T-cell (primary cell): ENCODE measurements around the gene WDR76. TPM values are rescaled to one million over a fixed set of nuclear protein-coding genes. Genes with fewer than 3 reads are reported as not detected.

ENCODE experiments used
- ATAC-seq, 4 experiments: fragments of 200-7000 bp in 3 of 4; fragments of 150-1000 bp in 1 of 4; cut with Tn5 transposase; replicated peaks in 1 of 4; 1 replicate in 3 of 4; 2 replicates in 1 of 4; pipeline ENCODE4 v1.10.0; 2021; ENCODE audit warnings: moderate library complexity in 3 of 4, mild to moderate bottlenecking in 2 of 4, moderate number of reproducible peaks in 1 of 4
- CTCF ChIA-PET, 2 donors: fragments of 300-600 bp; sonication (Branson Sonifier 250); formaldehyde crosslinking; loops; one replicate each; lab custom pipeline; 2022; ENCODE audit warnings: antibody characterized with exemption in 2 of 2; lab: Charles Lee
- POLR2A ChIA-PET, 2 donors: fragments of 300-600 bp; sonication (Branson Sonifier 250); formaldehyde crosslinking; loops; one replicate each; lab custom pipeline; 2022; ENCODE audit warnings: antibody characterized with exemption in 2 of 2; lab: Charles Lee
- DNase-seq, 35 experiments: peaks; one replicate each; pipeline versions ENCODE4 v3.0.0 to v3.0.0-alpha.2; 2013 to 2023
- H3K27ac ChIP-seq: one replicate; pipeline ENCODE4 v1.5.1; 2013; ENCODE audit warnings: low read length
- H3K27me3 ChIP-seq, 2 experiments: replicated peaks in 1 of 2; 1 replicate in 1 of 2; 2 replicates in 1 of 2; pipeline versions ENCODE4 v1.6.1 to v1.7.0; 2013; ENCODE audit warnings: low read length in 1 of 2, mixed read lengths in 1 of 2; ENCODE audit not compliant: control insufficient read depth in 2 of 2, insufficient read depth in 2 of 2; ENCODE audit errors: extremely low read depth in 1 of 2
- H3K36me3 ChIP-seq, 2 donors: 1 replicate in 1 of 2; 2 replicates in 1 of 2; pipeline versions ENCODE4 v1.6.1 to v1.7.0; 2013; ENCODE audit warnings: low read length in 1 of 2; ENCODE audit not compliant: control insufficient read depth in 2 of 2, insufficient read depth in 1 of 2; ENCODE audit errors: extremely low read depth in 1 of 2
- H3K4me1 ChIP-seq, 2 experiments: 1 replicate in 1 of 2; 2 replicates in 1 of 2; pipeline versions ENCODE4 v1.6.1 to v1.7.0; 2013; ENCODE audit warnings: low read length in 2 of 2, mixed read lengths in 1 of 2; ENCODE audit not compliant: insufficient read depth in 2 of 2, control insufficient read depth in 1 of 2; ENCODE audit errors: extremely low read depth in 1 of 2
- H3K4me3 ChIP-seq, 2 donors: 1 replicate in 1 of 2; 2 replicates in 1 of 2; pipeline versions ENCODE4 v1.5.1 to v1.7.0; 2013; ENCODE audit warnings: mild to moderate bottlenecking in 2 of 2, low read length in 1 of 2, moderate library complexity in 1 of 2; ENCODE audit not compliant: control insufficient read depth in 1 of 2; ENCODE audit errors: extremely low read depth in 1 of 2
- H3K9me3 ChIP-seq: 2 replicates; pipeline ENCODE4 v1.7.0; 2013
- H3K27ac Mint-ChIP-seq, 2 donors: one replicate each; pipeline ENCODE4 v1.8.0; 2020 to 2021; ENCODE audit warnings: mild to moderate bottlenecking in 2 of 2, mixed read lengths in 2 of 2
- H3K27me3 Mint-ChIP-seq, 2 donors: one replicate each; pipeline ENCODE4 v1.8.0; 2021 to 2022; ENCODE audit warnings: mixed read lengths in 2 of 2
- H3K36me3 Mint-ChIP-seq: one replicate; pipeline ENCODE4 v1.8.0; 2021; ENCODE audit warnings: mixed read lengths
- H3K4me1 Mint-ChIP-seq, 3 donors: one replicate each; pipeline ENCODE4 v1.8.0; 2020 to 2022; ENCODE audit warnings: mixed read lengths in 3 of 3, mild to moderate bottlenecking in 1 of 3
- H3K4me3 Mint-ChIP-seq, 3 donors: one replicate each; pipeline ENCODE4 v1.8.0; 2020 to 2022; ENCODE audit warnings: mild to moderate bottlenecking in 3 of 3, mixed read lengths in 3 of 3, moderate library complexity in 3 of 3
- H3K9me3 Mint-ChIP-seq, 3 donors: one replicate each; pipeline ENCODE4 v1.8.0; 2020 to 2022; ENCODE audit warnings: mixed read lengths in 3 of 3
- WGBS: methylation state at CpG from one replicate; pipeline ENCODE4 v1.1.5; 2013; ENCODE audit warnings: missing lambda C conversion rate; ENCODE audit not compliant: insufficient coverage; 5-methylcytosine and 5-hydroxymethylcytosine counted together
- total RNA-seq, 35 experiments: library from RNA in 6 of 35; stranded (reverse) in 6 of 35; fragments of 120-200 nt in 1 of 35; gene quantifications; one replicate each; pipeline versions ENCODE4 v1.2.1 to v1.2.4 and lab custom pipeline; 2013 to 2026

Gene WDR76
- total RNA-seq, 5 donors from 2014 or later (not counting 1 experiment from before 2014, with no cell fraction given): 10.5 to 12.4 (median 11.6) TPM

- WGBS: 100% methylated on average over 2 of the region's 3 CpGs
- Mint-ChIP-seq H3K27ac (no peak overlapping the region), H3K4me1 (no peaks in the 10 kb centered on the region), H3K27me3 (no peaks in the 10 kb centered on the region), H3K4me3 (no peak overlapping the region), H3K9me3 (no peaks in the 10 kb centered on the region), H3K36me3 (peaks cover 22% of the 10 kb centered on the region)
- ChIA-PET CTCF (interaction anchor here in 1 of 2 donors (0.6 kb wide), 1 partner anchor 21 kb away, joined by 7 read pairs; no protein-coding TSS in a partner anchor), POLR2A (no interaction called here)
- DNase-seq (no peak), ATAC-seq (no peak)
- no peaks in the 10 kb centered on the region for H3K4me1 ChIP-seq
- H3K36me3 ChIP-seq: peaks cover 0 to 2% of the 10 kb centered on the region in 2 donors
- H3K9me3 ChIP-seq: no peaks in the 10 kb centered on the region
- H3K27ac ChIP-seq: no peak overlapping the region
- no peak overlapping the region for H3K4me3 ChIP-seq
- H3K27me3 ChIP-seq: no peaks in the 10 kb centered on the region
Measured at GRCh38 chr15:43876872-43877271, 50.1 kb downstream of the WDR76 start.

GRCh38 chr15:43877371-43877770, 50.6 kb downstream of the WDR76 start:
- Mint-ChIP-seq H3K4me1 (no peaks in the 10 kb centered on the region), H3K4me3 (no peak overlapping the region), H3K27ac (no peak overlapping the region), H3K9me3 (no peaks in the 10 kb centered on the region), H3K36me3 (peaks cover 18% of the 10 kb centered on the region), H3K27me3 (no peaks in the 10 kb centered on the region)
- ATAC-seq: no peak
- no peak overlapping the region for H3K4me3 ChIP-seq
- peaks cover 0 to 2% of the 10 kb centered on the region in 2 donors for H3K36me3 ChIP-seq
- no peaks in the 10 kb centered on the region for H3K4me1 ChIP-seq
- no peaks in the 10 kb centered on the region for H3K9me3 ChIP-seq
- no peaks in the 10 kb centered on the region for H3K27me3 ChIP-seq
- POLR2A ChIA-PET: no interaction called here
- CTCF ChIA-PET: no interaction called here
- no peak overlapping the region for H3K27ac ChIP-seq
- DNase-seq: no peak
- WGBS: 100% methylated on average over 1 of the region's 4 CpGs

GRCh38 chr15:43878446-43878845, 51.6 kb downstream of the WDR76 start:
- Histone ChIP-seq H3K4me3 (no peak overlapping the region), H3K36me3 (peaks cover 0 to 2% of the 10 kb centered on the region in 2 donors), H3K9me3 (no peaks in the 10 kb centered on the region), H3K4me1 (no peaks in the 10 kb centered on the region), H3K27me3 (no peaks in the 10 kb centered on the region), H3K27ac (no peak overlapping the region)
- ChIA-PET CTCF (no interaction called here), POLR2A (no interaction called here)
- DNase-seq (no peak), ATAC-seq (no peak)
- no peak overlapping the region for H3K4me3 Mint-ChIP-seq
- no peaks in the 10 kb centered on the region for H3K9me3 Mint-ChIP-seq
- H3K27ac Mint-ChIP-seq: no peak overlapping the region
- no peaks in the 10 kb centered on the region for H3K4me1 Mint-ChIP-seq
- WGBS: 100% methylated on average over 1 of the region's 2 CpGs
- H3K27me3 Mint-ChIP-seq: no peaks in the 10 kb centered on the region
- peaks cover 17% of the 10 kb centered on the region for H3K36me3 Mint-ChIP-seq

GRCh38 chr15:43879386-43880355, 52.9 kb downstream of the WDR76 start:
- Mint-ChIP-seq H3K4me3 (no peak overlapping the region), H3K9me3 (no peaks in the 10 kb centered on the region), H3K36me3 (peaks cover 13% of the 10 kb centered on the region), H3K27me3 (no peaks in the 10 kb centered on the region), H3K4me1 (no peaks in the 10 kb centered on the region), H3K27ac (no peak overlapping the region)
- Histone ChIP-seq H3K27me3 (no peaks in the 10 kb centered on the region), H3K4me1 (no peaks in the 10 kb centered on the region), H3K4me3 (no peak overlapping the region), H3K27ac (no peak overlapping the region), H3K36me3 (no peaks in the 10 kb centered on the region), H3K9me3 (no peaks in the 10 kb centered on the region)
- WGBS: 97% methylated on average over 11 of the region's 15 CpGs
- ChIA-PET POLR2A (no interaction called here), CTCF (no interaction called here)
- no peak for ATAC-seq
- no peak for DNase-seq

GRCh38 chr15:43880406-43881194, 53.8 kb downstream of the WDR76 start:
- no peaks in the 10 kb centered on the region for H3K36me3 ChIP-seq

GRCh38 chr15:43881245-43881644, 54.4 kb downstream of the WDR76 start:
- no CpG with 5 or more reads among the region's 4 CpGs for WGBS
- POLR2A ChIA-PET: no interaction called here
- ATAC-seq: no peak
- Mint-ChIP-seq H3K36me3 (peaks cover 13% of the 10 kb centered on the region), H3K4me1 (no peaks in the 10 kb centered on the region), H3K27ac (no peak overlapping the region), H3K4me3 (no peak overlapping the region), H3K27me3 (no peaks in the 10 kb centered on the region), H3K9me3 (no peaks in the 10 kb centered on the region)
- H3K9me3 ChIP-seq: no peaks in the 10 kb centered on the region
- H3K4me3 ChIP-seq: no peak overlapping the region
- H3K4me1 ChIP-seq: no peaks in the 10 kb centered on the region
- CTCF ChIA-PET: interaction anchor here in 1 of 2 donors (0.5 kb wide), 1 partner anchor 959 kb away, joined by 4 read pairs; no protein-coding TSS in a partner anchor
- DNase-seq: no peak
- no peak overlapping the region for H3K27ac ChIP-seq
- H3K36me3 ChIP-seq: no peaks in the 10 kb centered on the region
- H3K27me3 ChIP-seq: no peaks in the 10 kb centered on the region

More at GRCh38 chr15:43880406-43881194, 53.8 kb downstream of the WDR76 start:
- ATAC-seq (no peak), DNase-seq (no peak)
- ChIA-PET POLR2A (no interaction called here), CTCF (interaction anchor here in 1 of 2 donors (0.5 kb wide), 1 partner anchor 960 kb away, joined by 4 read pairs; no protein-coding TSS in a partner anchor)
- no peak overlapping the region for H3K4me3 Mint-ChIP-seq
- no peaks in the 10 kb centered on the region for H3K4me1 Mint-ChIP-seq
- H3K36me3 Mint-ChIP-seq: peaks cover 13% of the 10 kb centered on the region
- Histone ChIP-seq H3K4me3 (no peak overlapping the region), H3K27me3 (no peaks in the 10 kb centered on the region), H3K9me3 (no peaks in the 10 kb centered on the region), H3K27ac (no peak overlapping the region), H3K4me1 (no peaks in the 10 kb centered on the region)
- H3K27me3 Mint-ChIP-seq: no peaks in the 10 kb centered on the region
- H3K27ac Mint-ChIP-seq: no peak overlapping the region
- no peaks in the 10 kb centered on the region for H3K9me3 Mint-ChIP-seq
- WGBS: 100% methylated on average over 3 of the region's 5 CpGs
